WERI-Rb-1 (cell line): ENCODE results near the gene CALML6.

Experiments
- DNase-seq: peaks from one replicate; pipeline ENCODE4 v3.0.0-alpha.2; 2020
- H3K27ac ChIP-seq: fragments of 250-450 bp; sonication (Bioruptor Pico); 2 replicates; pipeline ENCODE4 v1.5.1; 2020; ENCODE audit warnings: mild to moderate bottlenecking, moderate library complexity
- H3K27me3 ChIP-seq: fragments of 250-450 bp; sonication (Bioruptor Pico); 2 replicates; pipeline ENCODE4 v1.5.1; 2021; ENCODE audit warnings: mild to moderate bottlenecking, low read depth, moderate library complexity; ENCODE audit not compliant: insufficient read depth, severe bottlenecking
- H3K36me3 ChIP-seq: fragments of 250-450 bp; sonication (Bioruptor Pico); 2 replicates; pipeline ENCODE4 v1.5.1; 2020; ENCODE audit warnings: mild to moderate bottlenecking, moderate library complexity
- H3K4me3 ChIP-seq: 2 replicates; pipeline ENCODE4 v1.5.1; 2011; ENCODE audit warnings: low read depth, mild to moderate bottlenecking, control low read depth, low read length
- H3K9me3 ChIP-seq: fragments of 250-450 bp; sonication (Bioruptor Pico); 2 replicates; pipeline ENCODE4 v1.5.1; 2021; ENCODE audit warnings: mild to moderate bottlenecking, moderate library complexity; ENCODE audit not compliant: severe bottlenecking
- TF ChIP-seq, protein P1 (sequence below): IDR thresholded peaks from 2 replicates; pipeline ENCODE4 v1.5.1; 2011; ENCODE audit warnings: low read depth, mild to moderate bottlenecking, control low read depth, inconsistent platforms, low read length

The CALML6 gene

DNA sequence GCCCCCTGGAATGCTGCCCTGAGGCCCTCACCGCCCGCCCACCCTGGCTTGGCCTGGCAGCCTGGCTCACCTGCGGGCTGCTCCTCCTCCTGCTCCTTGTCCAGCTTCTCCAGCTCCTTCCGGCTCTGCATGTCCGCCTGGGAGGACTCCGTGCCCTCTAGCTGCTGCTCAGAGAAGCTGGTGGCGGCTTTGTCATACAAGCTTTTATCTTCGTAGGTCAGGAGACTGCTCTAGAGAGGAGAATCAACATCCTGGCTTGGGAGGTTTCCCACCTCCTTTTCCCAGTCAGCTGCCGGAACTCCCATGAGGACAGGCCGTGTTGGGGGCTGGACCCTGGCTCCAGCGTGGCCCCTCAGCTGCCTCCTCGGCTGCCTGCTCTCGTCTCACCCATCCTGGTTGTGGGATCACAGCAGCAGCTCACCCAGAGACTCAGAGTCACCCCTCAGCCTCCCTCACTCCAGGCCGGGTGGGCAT lies 40.6 kb downstream of the CALML6 start:
- no peaks in the 10 kb centered on the region for H3K9me3 ChIP-seq
- H3K36me3 ChIP-seq = no peaks in the 10 kb centered on the region
- no peak for DNase-seq

DNA sequence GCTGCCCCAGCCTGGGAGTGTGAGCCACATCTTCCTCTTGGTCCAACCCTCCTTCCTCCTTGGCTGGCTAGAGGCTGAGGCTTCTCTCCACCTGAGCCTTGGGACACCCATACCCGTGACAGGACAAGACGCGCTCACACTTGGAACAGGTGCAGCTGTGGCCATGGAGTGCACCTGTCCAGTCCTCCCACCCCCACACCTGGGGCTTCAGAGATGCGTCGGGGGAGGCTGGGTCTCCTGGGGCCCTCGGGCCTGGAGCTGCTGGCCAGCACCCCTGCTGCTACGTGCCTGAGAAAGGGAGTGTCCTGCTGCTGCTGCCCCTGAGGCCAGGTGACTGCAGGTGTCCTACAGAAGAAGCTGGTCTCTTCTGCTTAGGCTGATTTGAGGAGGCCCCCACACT lies 41.0 kb downstream of the CALML6 start:
- Histone ChIP-seq H3K36me3 (no peaks in the 10 kb centered on the region), H3K9me3 (no peaks in the 10 kb centered on the region), H3K4me3 (no peak overlapping the region), H3K27me3 (no peaks in the 10 kb centered on the region), H3K27ac (no peak overlapping the region)
- DNase-seq = no peak
- TF ChIP-seq, protein P1, sequence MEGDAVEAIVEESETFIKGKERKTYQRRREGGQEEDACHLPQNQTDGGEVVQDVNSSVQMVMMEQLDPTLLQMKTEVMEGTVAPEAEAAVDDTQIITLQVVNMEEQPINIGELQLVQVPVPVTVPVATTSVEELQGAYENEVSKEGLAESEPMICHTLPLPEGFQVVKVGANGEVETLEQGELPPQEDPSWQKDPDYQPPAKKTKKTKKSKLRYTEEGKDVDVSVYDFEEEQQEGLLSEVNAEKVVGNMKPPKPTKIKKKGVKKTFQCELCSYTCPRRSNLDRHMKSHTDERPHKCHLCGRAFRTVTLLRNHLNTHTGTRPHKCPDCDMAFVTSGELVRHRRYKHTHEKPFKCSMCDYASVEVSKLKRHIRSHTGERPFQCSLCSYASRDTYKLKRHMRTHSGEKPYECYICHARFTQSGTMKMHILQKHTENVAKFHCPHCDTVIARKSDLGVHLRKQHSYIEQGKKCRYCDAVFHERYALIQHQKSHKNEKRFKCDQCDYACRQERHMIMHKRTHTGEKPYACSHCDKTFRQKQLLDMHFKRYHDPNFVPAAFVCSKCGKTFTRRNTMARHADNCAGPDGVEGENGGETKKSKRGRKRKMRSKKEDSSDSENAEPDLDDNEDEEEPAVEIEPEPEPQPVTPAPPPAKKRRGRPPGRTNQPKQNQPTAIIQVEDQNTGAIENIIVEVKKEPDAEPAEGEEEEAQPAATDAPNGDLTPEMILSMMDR = no peak

More for the DNA sequence above, 40.6 kb downstream of the CALML6 start:
- Histone ChIP-seq H3K4me3 (no peak overlapping the region), H3K27ac (no peak overlapping the region), H3K27me3 (no peaks in the 10 kb centered on the region)
- TF ChIP-seq, protein P1 = no peak

DNA sequence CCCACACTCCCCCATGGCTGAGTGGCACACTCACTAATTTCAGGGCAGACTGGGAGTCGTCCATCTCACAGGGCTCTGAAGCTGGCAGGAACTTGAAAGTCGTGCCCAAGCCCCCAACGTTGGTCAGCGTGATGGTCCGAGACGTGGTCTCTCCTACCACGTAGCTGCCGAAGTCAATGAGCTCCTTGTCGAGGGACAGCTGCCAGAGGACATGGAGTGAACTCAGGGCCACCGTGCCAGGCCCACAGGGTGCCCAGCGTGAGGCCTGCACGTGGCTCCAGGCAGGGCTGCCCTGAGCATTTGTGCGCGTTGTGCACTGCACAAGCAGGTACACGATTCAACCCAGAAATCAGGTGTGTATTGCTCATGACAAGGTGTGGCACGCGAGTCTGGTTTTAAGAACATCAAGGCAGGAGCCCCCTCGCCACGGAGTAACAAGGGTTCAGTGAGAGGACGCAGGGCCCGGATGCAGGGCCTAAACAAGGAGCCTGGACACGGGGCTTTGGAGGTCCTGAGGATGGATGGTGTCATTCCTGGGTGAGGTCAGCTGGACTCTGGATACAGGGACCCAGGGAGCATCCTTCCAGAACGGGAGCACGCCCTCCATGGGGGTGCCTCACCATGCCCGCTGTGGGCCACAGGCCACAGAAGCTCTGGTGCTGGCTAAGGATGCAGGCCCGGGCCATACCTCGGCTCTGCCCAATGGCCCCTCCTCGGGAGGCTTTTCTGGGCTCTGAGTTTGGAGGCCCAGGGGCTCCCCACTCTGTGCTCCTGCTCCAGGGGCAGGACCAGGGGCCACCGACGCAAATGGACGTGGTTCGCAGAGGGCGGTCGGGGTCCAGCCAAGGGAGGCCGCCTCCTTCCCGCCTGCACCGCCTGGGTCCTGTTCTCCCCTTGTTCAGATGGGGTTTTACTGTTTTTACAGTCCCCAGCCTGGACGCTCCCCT lies 41.8 kb downstream of the CALML6 start:
- Histone ChIP-seq H3K27me3 (no peaks in the 10 kb centered on the region), H3K9me3 (no peaks in the 10 kb centered on the region), H3K36me3 (no peaks in the 10 kb centered on the region), H3K27ac (no peak overlapping the region), H3K4me3 (no peak overlapping the region)
- no peak for DNase-seq
- TF ChIP-seq, protein P1 = no peak

DNA sequence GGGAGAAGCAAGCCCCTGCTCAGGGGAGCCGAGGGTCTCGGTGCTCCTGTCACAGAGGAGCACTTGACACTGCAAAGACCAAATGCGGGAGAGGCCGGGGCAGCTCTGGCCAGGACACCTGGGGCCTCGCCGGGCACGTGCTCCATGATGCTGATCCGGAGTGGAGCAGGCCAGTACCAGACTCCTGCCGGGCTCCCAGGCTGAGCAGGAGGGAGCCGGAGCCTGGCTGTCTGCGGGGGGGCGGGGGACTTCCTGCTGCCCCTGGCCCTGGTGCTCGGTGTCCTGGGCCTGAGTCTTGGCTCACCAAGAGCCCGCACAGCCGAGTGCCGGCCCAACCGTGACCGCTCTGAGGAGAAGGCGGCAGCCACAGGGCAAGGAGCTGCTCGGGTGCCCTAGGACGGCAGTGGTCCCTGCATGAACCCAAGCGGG lies 42.5 kb downstream of the CALML6 start:
- H3K4me3 ChIP-seq = no peak overlapping the region
- no peaks in the 10 kb centered on the region for H3K9me3 ChIP-seq
- H3K36me3 ChIP-seq = no peaks in the 10 kb centered on the region
- TF ChIP-seq, protein P1 = no peak
- no peak for DNase-seq
- no peak overlapping the region for H3K27ac ChIP-seq
- H3K27me3 ChIP-seq = no peaks in the 10 kb centered on the region

DNA sequence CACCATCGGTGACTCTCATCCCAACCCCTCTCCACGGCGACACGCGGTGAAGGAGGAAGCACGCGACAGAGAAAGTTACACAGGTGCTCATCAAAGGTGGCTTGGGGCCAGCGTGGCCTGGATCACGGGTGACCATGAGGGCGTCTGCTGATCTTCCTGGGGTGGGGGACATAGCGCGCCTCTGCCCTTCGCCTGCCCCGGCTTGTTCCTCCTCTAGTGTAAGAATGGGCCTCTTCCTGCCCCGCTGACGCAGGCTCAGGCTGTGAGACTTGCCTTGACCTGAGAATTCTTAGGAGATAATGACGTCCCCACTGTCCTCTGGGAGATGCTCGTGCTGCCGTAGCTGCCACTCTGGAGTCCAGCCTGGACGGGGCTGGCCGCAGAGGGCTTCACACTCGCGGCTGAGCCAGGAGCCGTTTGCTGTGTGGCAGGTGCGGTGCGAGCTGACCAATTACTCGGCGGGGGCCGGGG lies 43.0 kb downstream of the CALML6 start:
- H3K27ac ChIP-seq = no peak overlapping the region
- H3K36me3 ChIP-seq = no peaks in the 10 kb centered on the region
- no peaks in the 10 kb centered on the region for H3K27me3 ChIP-seq
- H3K9me3 ChIP-seq = no peaks in the 10 kb centered on the region
- TF ChIP-seq, protein P1 = no peak
- no peak for DNase-seq
- no peak overlapping the region for H3K4me3 ChIP-seq
